ENCODE results near the gene BIRC7.

The BIRC7 gene

DNA sequence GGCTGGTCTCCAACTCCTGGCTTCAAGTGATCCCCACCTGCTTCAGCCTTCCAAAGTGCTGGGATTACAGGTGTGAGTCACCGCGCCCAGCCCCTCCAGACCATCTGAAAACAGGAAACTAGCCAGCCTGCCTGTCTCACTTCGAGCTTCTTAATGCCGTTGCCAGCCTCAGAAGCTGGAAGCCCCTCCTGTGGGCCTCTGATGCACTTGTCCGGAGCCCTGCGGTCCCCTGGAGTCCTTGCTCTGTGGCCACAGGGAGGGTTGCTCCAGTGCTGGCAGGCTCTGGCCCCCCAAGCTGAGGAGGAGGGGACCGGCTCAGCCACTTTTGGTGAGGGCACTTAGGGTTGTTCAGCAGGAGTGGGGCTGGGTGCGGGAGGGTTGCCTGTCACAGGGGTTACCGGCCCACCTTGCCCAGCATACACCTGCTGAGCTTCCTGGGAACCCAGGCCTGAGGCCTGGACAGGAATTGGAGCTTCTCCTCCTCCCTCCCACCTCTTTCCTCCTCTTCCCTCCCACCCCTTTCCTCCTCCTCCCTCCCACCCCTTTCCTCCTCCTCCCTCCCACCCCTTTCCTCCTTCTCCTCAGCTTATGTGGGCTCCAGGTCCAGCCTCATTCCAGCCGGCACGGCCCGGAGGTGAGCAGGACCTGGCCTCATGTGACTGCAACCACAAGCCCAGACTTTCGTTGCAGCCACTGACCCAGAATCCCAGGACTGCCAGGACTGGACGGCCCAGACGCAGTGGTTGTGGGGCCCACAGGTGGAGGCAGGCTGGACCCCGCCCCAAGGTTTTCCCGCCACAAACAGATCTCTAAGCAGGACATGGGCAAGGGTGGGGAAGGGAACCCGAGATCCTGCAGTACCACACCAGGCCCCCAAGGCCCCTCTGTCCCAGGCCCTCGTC, 9.4 kb upstream of the BIRC7 start:
- DNase-seq = no peak

GRCh38 chr20:63227260-63227659, 8.4 kb upstream of the BIRC7 start:
- DNase-seq = no peak

DNA sequence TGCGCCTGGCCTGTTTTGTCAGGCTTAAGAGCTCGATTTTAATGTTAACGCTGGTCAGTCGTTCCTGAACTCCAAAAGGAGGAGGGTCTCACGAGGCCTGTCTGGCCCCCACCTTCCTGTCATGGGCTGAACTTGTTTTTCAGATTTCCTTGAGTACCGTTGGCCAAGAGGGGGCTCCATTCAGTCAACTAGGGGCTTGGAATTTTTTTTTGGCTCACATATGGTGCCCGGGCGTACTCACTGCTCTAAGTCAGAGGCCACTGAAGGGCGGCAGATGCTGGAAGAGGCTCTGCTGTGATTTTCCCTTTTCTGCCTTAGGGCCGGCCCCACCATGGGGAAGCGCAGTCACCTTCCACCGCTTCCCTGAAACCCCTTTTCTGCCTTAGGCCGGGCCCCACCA, 6.9 kb upstream of the BIRC7 start:
- no peak for DNase-seq

- DNase-seq = no peak
Measured at GRCh38 chr20:63230800-63231268, 4.9 kb upstream of the BIRC7 start.

DNA sequence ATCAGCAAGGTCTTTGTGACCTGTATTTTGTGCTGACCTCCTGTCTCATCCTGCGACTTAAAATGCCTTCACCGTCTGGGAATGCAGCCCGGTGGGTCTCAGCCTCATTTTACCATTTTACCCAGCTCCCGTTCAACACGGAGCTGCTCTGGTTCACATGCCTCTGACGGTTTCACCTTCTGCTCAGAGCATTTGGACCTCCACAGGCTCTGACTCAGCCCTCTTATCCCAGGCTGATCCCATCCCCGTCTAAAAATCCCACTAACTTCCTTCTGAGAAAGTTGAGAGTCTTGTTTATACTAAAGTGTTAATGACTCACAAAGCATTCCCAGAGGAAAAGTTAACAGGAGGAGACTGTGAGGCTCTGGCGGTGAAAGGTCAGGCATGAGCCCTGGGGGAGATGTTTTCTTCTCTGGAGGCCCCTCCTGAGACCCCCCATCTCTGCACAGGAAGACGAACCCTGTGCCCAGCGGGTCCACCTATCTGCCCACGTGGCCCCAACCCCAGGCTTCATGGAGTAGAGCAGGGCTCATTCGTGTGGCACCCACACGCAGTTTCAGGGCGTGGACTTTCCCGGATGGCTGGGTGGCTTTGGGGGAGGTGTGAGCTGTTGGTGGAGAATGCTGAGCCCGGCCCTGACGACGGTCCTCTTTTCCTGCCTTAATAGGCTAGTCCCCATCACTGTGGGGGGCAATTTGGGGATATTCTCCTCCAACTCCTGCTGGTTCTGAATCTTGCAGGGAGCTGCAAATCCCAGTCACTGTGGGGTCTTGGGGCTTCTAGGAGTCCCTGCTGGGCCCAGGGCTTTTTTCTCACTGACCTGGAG, 3.3 kb upstream of the BIRC7 start:
- DNase-seq = peak; percentile 95

DNA sequence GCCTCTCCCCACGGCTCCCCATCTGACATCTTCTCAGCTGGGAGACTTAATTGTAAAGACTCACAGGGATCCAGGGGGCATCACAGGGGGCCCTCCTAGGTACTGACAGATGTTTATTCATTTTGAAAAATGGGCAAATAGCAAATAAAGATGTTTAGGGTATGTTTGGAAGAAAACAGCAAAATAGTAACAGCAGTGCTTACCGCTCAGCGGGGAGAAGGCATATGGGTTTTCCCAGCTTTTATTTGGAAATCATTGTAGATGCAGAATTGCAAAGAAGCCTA, 2.7 kb upstream of the BIRC7 start:
- no peak for DNase-seq

DNA sequence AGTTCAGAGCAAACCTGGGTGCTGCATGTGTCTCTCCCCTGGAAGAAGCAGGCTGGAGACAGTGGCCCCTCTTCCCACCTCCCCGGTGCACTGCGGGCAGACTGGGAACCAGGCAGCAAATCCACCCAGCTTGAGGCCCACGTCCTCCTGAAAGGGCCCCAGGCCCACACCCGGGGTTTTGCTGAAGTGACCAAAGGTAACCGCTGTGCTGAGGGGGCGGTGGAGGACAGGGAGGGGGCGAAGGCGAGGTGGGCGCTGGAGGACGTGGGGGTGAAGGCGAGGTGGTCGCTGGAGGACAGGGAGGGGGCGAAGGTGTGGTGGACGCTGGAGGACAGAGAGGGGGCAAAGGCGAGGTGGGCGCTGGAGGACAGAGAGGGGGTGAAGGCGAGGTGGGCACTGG, 1.8 kb upstream of the BIRC7 start:
- DNase-seq = no peak

- peak; percentile 36 for DNase-seq
Measured at GRCh38 chr20:63234693-63235398, 859 bp upstream of the BIRC7 start.

DNA sequence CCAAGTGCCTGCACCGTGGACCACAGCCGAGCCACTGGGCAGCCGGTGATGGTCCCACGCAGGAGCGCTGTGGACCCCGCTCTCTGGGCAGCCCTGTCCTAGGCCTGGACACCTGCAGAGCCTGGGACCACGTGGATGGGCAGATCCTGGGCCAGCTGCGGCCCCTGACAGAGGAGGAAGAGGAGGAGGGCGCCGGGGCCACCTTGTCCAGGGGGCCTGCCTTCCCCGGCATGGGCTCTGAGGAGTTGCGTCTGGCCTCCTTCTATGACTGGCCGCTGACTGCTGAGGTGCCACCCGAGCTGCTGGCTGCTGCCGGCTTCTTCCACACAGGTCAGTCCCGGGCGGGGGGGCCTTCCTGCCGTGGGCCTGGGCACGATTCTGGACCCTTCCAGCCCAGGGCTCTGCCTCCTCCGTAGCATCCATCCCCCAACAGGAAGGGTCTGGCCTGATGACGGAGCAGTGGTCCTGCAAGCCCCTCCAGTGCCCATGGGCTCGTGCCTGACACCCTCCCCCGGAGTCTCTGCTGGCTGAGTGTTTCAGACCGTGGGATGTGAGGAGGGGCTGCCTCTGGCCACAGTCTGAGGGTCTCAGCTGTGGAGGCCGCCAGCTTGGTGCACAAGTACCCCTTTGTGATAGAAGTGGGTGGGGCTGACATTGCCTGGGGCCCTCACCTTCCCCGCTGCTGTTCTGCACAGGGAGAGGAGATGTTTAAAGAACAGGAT, 572 bp downstream of the BIRC7 start:
- DNase-seq = no peak

DNA sequence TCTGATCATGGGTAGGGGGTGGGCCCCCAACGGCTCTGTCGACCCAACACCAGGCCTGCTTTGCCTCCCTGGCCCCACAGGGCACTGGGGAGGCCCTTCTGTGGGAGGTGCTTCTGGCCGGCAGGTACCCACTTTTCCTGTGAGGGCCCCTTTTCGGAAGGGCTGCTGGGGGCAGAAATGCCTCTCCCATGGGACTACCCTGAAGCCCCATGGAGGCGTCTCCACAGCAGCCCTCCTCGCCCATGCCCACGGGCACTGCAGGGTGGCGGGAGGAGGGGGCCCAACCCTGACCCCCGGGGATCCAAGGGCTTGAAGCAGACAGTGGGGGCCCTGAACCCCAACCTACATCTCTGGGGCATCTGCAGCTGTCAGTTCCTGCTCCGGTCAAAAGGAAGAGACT, 2.3 kb downstream of the BIRC7 start:
- DNase-seq = no peak

- DNase-seq = no peak
Measured at GRCh38 chr20:63238514-63239125, 2.9 kb downstream of the BIRC7 start.

- DNase-seq = no peak
Measured at GRCh38 chr20:63239431-63239830, 3.7 kb downstream of the BIRC7 start.

GRCh38 chr20:63240004-63240403, 4.3 kb downstream of the BIRC7 start:
- no peak for DNase-seq

DNA sequence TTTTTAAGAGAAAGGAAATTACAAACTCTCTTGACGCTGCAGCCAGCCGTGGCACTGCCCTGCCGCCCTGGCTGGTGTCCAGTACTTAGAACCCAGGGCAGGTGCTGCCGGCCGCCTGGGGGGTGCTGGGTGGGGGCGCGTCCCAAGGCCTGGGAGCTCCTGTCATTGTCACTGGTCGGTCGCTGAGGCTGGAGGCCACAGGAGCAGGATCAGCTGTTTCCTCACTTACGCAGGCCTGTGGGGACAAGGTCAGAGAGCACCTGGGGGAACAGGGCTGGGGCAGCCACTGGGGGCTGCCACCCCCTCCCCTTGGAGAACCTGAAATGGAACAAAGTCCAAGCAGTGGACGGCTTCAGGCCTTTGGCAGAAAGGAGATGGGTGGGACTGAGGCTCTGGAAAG, 5.6 kb downstream of the BIRC7 start:
- no peak for DNase-seq

GRCh38 chr20:63242736-63243135, 7.0 kb downstream of the BIRC7 start:
- no peak for DNase-seq

DNA sequence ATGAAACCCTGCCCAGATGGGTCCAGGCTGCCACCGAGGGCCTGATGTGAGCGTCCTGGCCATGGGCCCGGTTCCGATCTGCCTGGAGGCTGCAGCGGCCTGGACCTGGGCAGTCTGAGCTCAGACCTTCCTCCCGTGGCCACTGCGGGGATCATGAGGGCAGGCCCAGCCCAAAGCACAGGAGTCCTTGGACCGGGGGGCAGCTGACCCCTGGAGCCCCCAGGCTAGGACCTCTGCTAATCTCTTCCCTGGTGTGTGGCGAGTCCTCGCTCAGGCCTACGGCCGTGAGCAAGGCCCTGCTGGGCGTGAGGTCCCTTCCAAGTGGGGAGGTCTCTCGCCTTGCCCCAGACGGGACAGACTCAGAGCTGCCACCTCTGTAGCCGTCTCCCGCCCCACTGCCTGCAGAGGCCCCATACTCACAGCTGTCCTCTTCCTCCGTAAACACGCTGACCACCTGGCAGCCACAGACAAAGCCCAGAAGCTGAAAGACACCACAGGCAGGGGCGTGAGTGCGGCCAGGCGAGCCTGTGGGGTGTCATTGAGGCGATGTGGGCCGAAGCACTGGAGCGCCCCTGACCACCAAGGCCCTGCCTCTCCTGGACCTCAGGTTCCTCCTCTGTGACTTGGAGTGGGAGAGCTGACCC, 8.0 kb downstream of the BIRC7 start:
- no peak for DNase-seq

GRCh38 chr20:63244468-63244867, 8.8 kb downstream of the BIRC7 start:
- no peak for DNase-seq

DNA sequence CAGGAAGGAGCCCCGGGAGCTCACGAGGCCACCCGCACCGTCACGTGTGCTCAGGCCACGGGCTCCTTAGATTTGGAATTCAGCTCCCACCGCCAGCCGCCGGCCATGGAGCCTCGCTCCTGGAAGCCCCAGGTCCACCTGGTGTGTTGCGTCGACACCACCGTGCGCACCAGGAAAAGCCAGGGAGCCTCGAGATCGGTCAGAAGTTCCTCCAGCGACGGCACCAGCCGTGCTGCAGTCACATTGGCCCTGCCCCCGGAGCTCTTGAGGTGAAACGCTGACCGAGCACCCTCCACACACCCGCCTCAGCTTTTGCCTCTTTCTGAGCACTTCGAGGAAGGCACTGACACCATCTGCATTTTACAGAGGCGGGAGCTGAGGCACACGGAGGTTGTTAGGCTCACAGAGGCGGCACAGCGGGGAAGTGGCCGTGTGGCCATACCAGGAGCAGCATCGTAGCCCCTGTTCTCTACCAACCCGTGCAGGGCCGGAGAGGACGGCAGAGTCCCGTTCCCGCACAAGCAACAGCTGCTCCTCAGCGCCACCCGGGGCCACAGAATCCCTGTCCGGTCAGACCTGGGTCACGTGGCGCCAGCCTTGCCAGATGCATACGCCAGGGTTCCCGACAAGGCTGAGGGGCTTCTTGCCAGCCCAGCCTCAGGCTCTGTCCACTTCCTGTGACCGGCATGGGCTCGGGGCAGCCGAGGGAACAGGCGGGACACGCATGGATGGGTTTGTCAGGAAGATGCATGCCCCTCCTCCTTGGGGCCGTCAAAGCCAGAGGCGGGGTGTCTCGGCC, 11.0 kb downstream of the BIRC7 start:
- DNase-seq = no peak

GRCh38 chr20:63247671-63248228, 12.0 kb downstream of the BIRC7 start:
- no peak for DNase-seq

DNA sequence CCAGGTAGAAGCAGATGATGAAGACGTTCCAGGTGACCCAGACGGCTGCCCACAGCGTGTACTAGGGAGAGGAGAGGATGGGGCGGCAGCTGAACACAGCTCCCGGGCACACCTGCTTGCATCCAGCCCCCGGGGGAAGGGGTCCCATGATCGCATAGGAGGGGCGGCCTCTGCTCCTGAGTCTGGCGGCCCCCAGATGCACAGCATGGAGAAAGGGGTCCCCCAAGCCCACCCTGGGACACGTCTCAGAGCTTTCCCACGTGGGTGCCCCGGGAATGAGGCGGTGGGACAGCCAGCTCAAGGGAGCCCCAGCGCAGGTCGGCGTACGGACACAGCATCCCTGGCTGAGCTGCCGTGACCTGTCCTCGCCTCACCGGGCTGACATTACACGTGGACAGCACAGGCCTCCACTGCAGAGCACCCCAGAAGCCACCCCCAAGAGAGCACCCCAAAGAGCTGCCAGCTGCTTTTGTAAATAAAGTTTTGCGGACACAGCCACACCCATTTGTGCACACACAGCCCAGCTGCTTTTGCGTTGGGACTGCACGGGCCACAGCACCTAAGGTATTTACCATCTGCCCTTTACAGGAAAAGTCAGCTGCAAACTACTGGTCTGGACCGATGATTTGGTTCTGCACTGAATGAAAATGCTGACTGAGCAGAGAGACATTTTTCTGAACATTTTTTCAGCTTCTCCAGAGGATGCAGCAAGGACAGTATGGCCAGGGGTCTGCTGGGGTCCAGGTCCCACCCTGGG, 13.3 kb downstream of the BIRC7 start:
- no peak for DNase-seq

Data from NCI-H226 (cell line).